Stimulated activated naive CD8-positive, alpha-beta T cell treated with anti-CD3 and anti-CD28 coated beads, Interleukin-15, amount 100 ng/mL, for 72 hours (primary cell): Measurements from ENCODE around the gene BRD9.
A peak's percentile ranks its signal among the peaks of the same experiment; 100 is the strongest.
"Not testable (repeated sequence)": the region's sequence is repeated elsewhere in the genome, so short reads cannot be mapped to it uniquely, and the experiment has no call there.

Source experiments
- ATAC-seq: fragments of 150-1000 bp; cut with Tn5 transposase; 2 replicates; pipeline ENCODE4 v1.10.0; 2021; ENCODE audit warnings: mild to moderate bottlenecking, moderate library complexity
- DNase-seq, 2 donors: peaks; one replicate each; pipeline ENCODE4 v3.0.0; 2021 to 2022
- H3K27ac Mint-ChIP-seq, 2 donors: one replicate each; pipeline ENCODE4 v1.8.0; 2022; ENCODE audit warnings: mild to moderate bottlenecking in 2 of 2, mixed read lengths in 2 of 2, moderate library complexity in 2 of 2
- H3K27me3 Mint-ChIP-seq: one replicate; pipeline ENCODE4 v1.8.0; 2022; ENCODE audit warnings: mixed read lengths
- H3K4me1 Mint-ChIP-seq: one replicate; pipeline ENCODE4 v1.8.0; 2022; ENCODE audit warnings: mild to moderate bottlenecking, mixed read lengths
- H3K4me3 Mint-ChIP-seq, 2 donors: one replicate each; pipeline ENCODE4 v1.8.0; 2022; ENCODE audit warnings: mild to moderate bottlenecking in 2 of 2, mixed read lengths in 2 of 2, moderate library complexity in 1 of 2
- H3K9me3 Mint-ChIP-seq, 2 donors: one replicate each; pipeline ENCODE4 v1.8.0; 2022; ENCODE audit warnings: mixed read lengths in 2 of 2

Gene BRD9

GRCh38 chr5:929596-929995 is 37.0 kb upstream of the BRD9 start:
- peaks cover 60% of the 10 kb centered on the region for H3K27me3 Mint-ChIP-seq
- H3K27ac Mint-ChIP-seq = no peak overlapping the region
- DNase-seq (no peak), ATAC-seq (no peak)
- no peaks in the 10 kb centered on the region for H3K9me3 Mint-ChIP-seq
- H3K4me3 Mint-ChIP-seq = no peak overlapping the region
- H3K4me1 Mint-ChIP-seq = peaks cover 39% of the 10 kb centered on the region

- peaks cover 64% of the 10 kb centered on the region for H3K27me3 Mint-ChIP-seq
- H3K9me3 Mint-ChIP-seq, H3K4me3 Mint-ChIP-seq, ATAC-seq, H3K27ac Mint-ChIP-seq, DNase-seq: not testable (repeated sequence)
- peaks cover 41% of the 10 kb centered on the region for H3K4me1 Mint-ChIP-seq
Observed at GRCh38 chr5:929182-929581, 36.6 kb upstream of the BRD9 start.

- Mint-ChIP-seq H3K4me1 (peaks cover 31% of the 10 kb centered on the region), H3K4me3 (peak overlapping the region; percentile 20 to 49), H3K9me3 (no peaks in the 10 kb centered on the region), H3K27me3 (peaks cover 69% of the 10 kb centered on the region), H3K27ac (no peak overlapping the region)
- ATAC-seq (no peak), DNase-seq (no peak)
Observed at GRCh38 chr5:927172-928015, 34.8 kb upstream of the BRD9 start.

GRCh38 chr5:926417-927171 is 34.0 kb upstream of the BRD9 start:
- H3K4me1 Mint-ChIP-seq = peaks cover 27% of the 10 kb centered on the region
- peak overlapping the region in 1 of 2 donors; percentile 8 for H3K27ac Mint-ChIP-seq
- DNase-seq (peak; percentile 45 to 50), ATAC-seq (peak; percentile 86)
- H3K9me3 Mint-ChIP-seq = no peaks in the 10 kb centered on the region
- peaks cover 69% of the 10 kb centered on the region for H3K27me3 Mint-ChIP-seq
- H3K4me3 Mint-ChIP-seq = peak overlapping the region; percentile 35 to 74

- Mint-ChIP-seq H3K27me3 (peaks cover 48% of the 10 kb centered on the region), H3K4me3 (no peak overlapping the region), H3K9me3 (no peaks in the 10 kb centered on the region), H3K4me1 (peaks cover 27% of the 10 kb centered on the region), H3K27ac (no peak overlapping the region)
- ATAC-seq = peak; percentile 92
- DNase-seq = peak; percentile 76 to 81
Observed at GRCh38 chr5:923281-923873, 30.8 kb upstream of the BRD9 start.

GRCh38 chr5:922436-923280 is 30.1 kb upstream of the BRD9 start:
- H3K27ac Mint-ChIP-seq = no peak overlapping the region
- H3K4me1 Mint-ChIP-seq = peaks cover 27% of the 10 kb centered on the region
- no peak overlapping the region for H3K4me3 Mint-ChIP-seq
- H3K9me3 Mint-ChIP-seq = no peaks in the 10 kb centered on the region
- DNase-seq (no peak), ATAC-seq (no peak)
- H3K27me3 Mint-ChIP-seq = peaks cover 40% of the 10 kb centered on the region

GRCh38 chr5:921456-922435 is 29.1 kb upstream of the BRD9 start:
- DNase-seq (no peak), ATAC-seq (no peak)
- H3K4me1 Mint-ChIP-seq = peaks cover 18% of the 10 kb centered on the region
- no peak overlapping the region for H3K4me3 Mint-ChIP-seq
- no peak overlapping the region for H3K27ac Mint-ChIP-seq
- no peaks in the 10 kb centered on the region for H3K9me3 Mint-ChIP-seq
- H3K27me3 Mint-ChIP-seq = peaks cover 31% of the 10 kb centered on the region

GRCh38 chr5:920321-920720 is 27.7 kb upstream of the BRD9 start:
- H3K9me3 Mint-ChIP-seq = no peaks in the 10 kb centered on the region
- no peak for ATAC-seq
- no peak overlapping the region for H3K4me3 Mint-ChIP-seq
- peaks cover 9% of the 10 kb centered on the region for H3K4me1 Mint-ChIP-seq
- H3K27ac Mint-ChIP-seq = peak overlapping the region in 1 of 2 donors; percentile 31
- DNase-seq = no peak
- peaks cover 17% of the 10 kb centered on the region for H3K27me3 Mint-ChIP-seq

GRCh38 chr5:919356-920000 is 26.9 kb upstream of the BRD9 start:
- DNase-seq (no peak), ATAC-seq (no peak)
- H3K9me3 Mint-ChIP-seq = no peaks in the 10 kb centered on the region
- H3K4me3 Mint-ChIP-seq = no peak overlapping the region
- peaks cover 9% of the 10 kb centered on the region for H3K27me3 Mint-ChIP-seq
- no peak overlapping the region for H3K27ac Mint-ChIP-seq
- H3K4me1 Mint-ChIP-seq = peaks cover 9% of the 10 kb centered on the region

- not testable (repeated sequence) for H3K27me3 Mint-ChIP-seq
Observed at GRCh38 chr5:918717-919116, 26.1 kb upstream of the BRD9 start.

GRCh38 chr5:916441-917293 is 24.1 kb upstream of the BRD9 start:
- H3K27me3 Mint-ChIP-seq = no peaks in the 10 kb centered on the region
- no peaks in the 10 kb centered on the region for H3K4me1 Mint-ChIP-seq
- H3K4me3 Mint-ChIP-seq = no peak overlapping the region
- ATAC-seq (no peak), DNase-seq (no peak)
- no peak overlapping the region for H3K27ac Mint-ChIP-seq
- H3K9me3 Mint-ChIP-seq = no peaks in the 10 kb centered on the region

More at GRCh38 chr5:918717-919116, 26.1 kb upstream of the BRD9 start:
- not testable (repeated sequence) for H3K4me1 Mint-ChIP-seq, ATAC-seq, H3K27ac Mint-ChIP-seq, H3K4me3 Mint-ChIP-seq, H3K9me3 Mint-ChIP-seq, DNase-seq

- Mint-ChIP-seq H3K4me3 (no peak overlapping the region), H3K27me3 (no peaks in the 10 kb centered on the region), H3K4me1 (no peaks in the 10 kb centered on the region), H3K9me3 (no peaks in the 10 kb centered on the region), H3K27ac (no peak overlapping the region)
- no peak for ATAC-seq
- DNase-seq = no peak
Observed at GRCh38 chr5:915946-916345, 23.3 kb upstream of the BRD9 start.

- not testable (repeated sequence) for H3K27ac Mint-ChIP-seq, H3K4me3 Mint-ChIP-seq, H3K27me3 Mint-ChIP-seq, ATAC-seq, H3K9me3 Mint-ChIP-seq, DNase-seq, H3K4me1 Mint-ChIP-seq
Observed at GRCh38 chr5:915346-915745, 22.7 kb upstream of the BRD9 start.
